Measurements from ENCODE around the gene GLI3.

Gene GLI3

GRCh38 chr7:42237811-42238541, 967 bp upstream of the GLI3 start:
- peak overlapping the region; percentile 82 for H3K4me3 ChIP-seq (ENCODE audit: low read depth, low read length)
- TF ChIP-seq, protein P1, sequence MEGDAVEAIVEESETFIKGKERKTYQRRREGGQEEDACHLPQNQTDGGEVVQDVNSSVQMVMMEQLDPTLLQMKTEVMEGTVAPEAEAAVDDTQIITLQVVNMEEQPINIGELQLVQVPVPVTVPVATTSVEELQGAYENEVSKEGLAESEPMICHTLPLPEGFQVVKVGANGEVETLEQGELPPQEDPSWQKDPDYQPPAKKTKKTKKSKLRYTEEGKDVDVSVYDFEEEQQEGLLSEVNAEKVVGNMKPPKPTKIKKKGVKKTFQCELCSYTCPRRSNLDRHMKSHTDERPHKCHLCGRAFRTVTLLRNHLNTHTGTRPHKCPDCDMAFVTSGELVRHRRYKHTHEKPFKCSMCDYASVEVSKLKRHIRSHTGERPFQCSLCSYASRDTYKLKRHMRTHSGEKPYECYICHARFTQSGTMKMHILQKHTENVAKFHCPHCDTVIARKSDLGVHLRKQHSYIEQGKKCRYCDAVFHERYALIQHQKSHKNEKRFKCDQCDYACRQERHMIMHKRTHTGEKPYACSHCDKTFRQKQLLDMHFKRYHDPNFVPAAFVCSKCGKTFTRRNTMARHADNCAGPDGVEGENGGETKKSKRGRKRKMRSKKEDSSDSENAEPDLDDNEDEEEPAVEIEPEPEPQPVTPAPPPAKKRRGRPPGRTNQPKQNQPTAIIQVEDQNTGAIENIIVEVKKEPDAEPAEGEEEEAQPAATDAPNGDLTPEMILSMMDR (conservative IDR thresholded peaks at IDR 0.05; ENCODE audit: low read depth, low read length): no peak
- DNase-seq (ENCODE audit: low read depth): peak; percentile 70

- H3K4me3 ChIP-seq (ENCODE audit: low read depth, low read length): peak overlapping the region; percentile 82
- TF ChIP-seq, protein P1 (conservative IDR thresholded peaks at IDR 0.05; ENCODE audit: low read depth, low read length): no peak
- DNase-seq (ENCODE audit: low read depth): peak; percentile 70
These were observed 588 bp downstream of the GLI3 start for GRCh38 chr7:42236266-42236975.

DNA sequence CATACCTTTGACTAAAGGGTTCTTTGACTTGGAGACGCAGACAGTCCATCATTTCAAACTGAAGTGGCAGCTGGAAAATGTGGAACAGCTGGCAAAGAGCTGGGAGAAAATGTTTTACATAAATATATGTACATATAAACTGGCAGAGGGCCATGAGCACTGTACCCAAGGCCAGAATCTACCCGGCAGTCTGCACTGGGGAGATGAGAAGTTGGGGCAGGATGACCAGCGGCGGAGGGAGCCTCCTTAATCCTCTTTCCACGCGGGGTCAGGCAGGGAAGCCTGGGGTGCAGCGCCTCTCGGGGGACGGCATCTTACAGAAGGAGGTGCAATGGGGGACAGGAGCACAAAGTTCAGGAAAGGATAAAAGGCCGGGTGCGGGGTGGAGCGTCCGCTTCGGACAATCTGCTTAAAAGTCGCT, 1.3 kb downstream of the GLI3 start:
- H3K4me3 ChIP-seq (ENCODE audit: low read depth, low read length): peak overlapping the region; percentile 82
- TF ChIP-seq, protein P1 (conservative IDR thresholded peaks at IDR 0.05; ENCODE audit: low read depth, low read length): no peak
- no peak for DNase-seq (ENCODE audit: low read depth)

- TF ChIP-seq, protein P1 (conservative IDR thresholded peaks at IDR 0.05; ENCODE audit: low read depth, low read length): no peak
- DNase-seq (ENCODE audit: low read depth): no peak
- no peak overlapping the region for H3K4me3 ChIP-seq (ENCODE audit: low read depth, low read length)
These were observed 2.3 kb downstream of the GLI3 start for GRCh38 chr7:42234736-42235135.

GRCh38 chr7:42233695-42234331, 3.2 kb downstream of the GLI3 start:
- TF ChIP-seq, protein P1 (conservative IDR thresholded peaks at IDR 0.05; ENCODE audit: low read depth, low read length): no peak
- no peak overlapping the region for H3K4me3 ChIP-seq (ENCODE audit: low read depth, low read length)
- peak; percentile 32 for DNase-seq (ENCODE audit: low read depth)

GRCh38 chr7:42233171-42233570, 3.8 kb downstream of the GLI3 start:
- TF ChIP-seq, protein P1 (conservative IDR thresholded peaks at IDR 0.05; ENCODE audit: low read depth, low read length): no peak
- no peak overlapping the region for H3K4me3 ChIP-seq (ENCODE audit: low read depth, low read length)
- no peak for DNase-seq (ENCODE audit: low read depth)

Measured in choroid plexus epithelial cell (primary cell).